Left ventricle myocardium inferior (tissue), 1 donor: ENCODE measurements around the gene PARP15. TPM values are rescaled to one million over a fixed set of nuclear protein-coding genes. Genes with fewer than 3 reads are reported as not detected.

Experiments used
- DNase-seq: peaks from one replicate; pipeline ENCODE4 v3.0.0-alpha.2; 2020
- H3K27ac ChIP-seq: fragments of 200-600 bp; replicated peaks from 2 replicates; pipeline ENCODE4 v1.8.0; 2021
- H3K27me3 ChIP-seq: fragments of 200-600 bp; 2 replicates; pipeline ENCODE4 v1.8.0; 2021; ENCODE audit warnings: low read depth
- H3K36me3 ChIP-seq: fragments of 200-600 bp; 2 replicates; pipeline ENCODE4 v1.8.0; 2021
- H3K4me1 ChIP-seq: fragments of 200-600 bp; 2 replicates; pipeline ENCODE4 v1.8.0; 2021
- H3K4me3 ChIP-seq: fragments of 200-600 bp; 2 replicates; pipeline ENCODE4 v1.8.0; 2021; ENCODE audit warnings: mild to moderate bottlenecking, moderate library complexity
- H3K9me3 ChIP-seq: fragments of 200-600 bp; replicated peaks from 2 replicates; pipeline ENCODE4 v1.8.0; 2021
- intact Hi-C: fragments of 100-400 bp; cut with micrococcal nuclease; formaldehyde crosslinking; loops from one replicate; pipeline ENCODE4 v1.11.0; 2022
- total RNA-seq: library from RNA; stranded (reverse); fragmentation: NEBNext Ultra II Directional; extraction: Animal tissue kit (Norgen Biotek cat#: 25700); gene quantifications from one replicate; pipeline ENCODE4 v1.2.1, GENCODE V29; 2021
- TF ChIP-seq, protein P1 (sequence below): fragments of 200-600 bp; IDR thresholded peaks from 2 replicates; pipeline ENCODE4 v1.8.0; 2021; ENCODE audit warnings: antibody characterized with exemption, mild to moderate bottlenecking, borderline replicate concordance
- donor health status: DM: no; HTN: yes; CAD: no; lungs with severe emphysema.

PARP15 gene
- total RNA-seq, 1 donor from 2014 or later = 0.80 TPM

DNA sequence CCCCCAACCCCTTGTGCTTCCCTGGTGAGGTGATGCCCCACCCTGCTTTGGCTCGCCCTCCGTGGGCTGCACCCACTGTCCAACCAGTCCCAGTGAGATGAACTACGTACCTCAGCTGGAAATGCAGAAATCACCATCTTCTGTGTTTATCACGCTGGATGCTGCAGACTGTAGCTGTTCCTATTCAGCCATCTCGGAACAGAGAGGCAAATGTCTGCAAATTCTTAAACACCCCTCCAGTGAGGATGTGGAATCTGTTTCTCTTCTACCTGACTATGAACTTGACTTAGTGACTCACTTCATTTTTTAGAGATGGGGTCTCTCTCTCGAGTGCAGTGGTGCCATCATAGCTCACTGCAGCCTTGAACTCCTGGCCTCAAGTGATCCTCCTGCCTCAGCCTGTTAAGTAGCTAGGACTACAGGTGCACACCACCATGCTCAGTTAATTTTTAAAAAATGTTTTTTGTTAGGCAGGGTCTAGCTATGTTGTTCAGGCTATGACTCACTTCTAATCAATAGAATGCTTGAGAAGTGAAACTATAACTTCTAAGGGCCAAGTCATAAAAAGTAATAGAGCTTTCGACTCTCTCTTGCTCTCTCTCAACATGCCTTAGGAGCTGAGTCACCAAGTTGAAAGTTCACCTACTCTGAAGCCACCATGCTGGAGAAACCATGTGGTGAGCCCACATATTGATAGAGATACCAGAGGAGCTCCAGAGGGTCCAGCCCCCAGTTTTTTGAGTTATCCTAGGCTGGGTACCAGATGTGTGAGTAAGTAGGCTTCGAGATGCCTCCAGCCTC, 91.7 kb downstream of the PARP15 start:
- TF ChIP-seq, protein P1, sequence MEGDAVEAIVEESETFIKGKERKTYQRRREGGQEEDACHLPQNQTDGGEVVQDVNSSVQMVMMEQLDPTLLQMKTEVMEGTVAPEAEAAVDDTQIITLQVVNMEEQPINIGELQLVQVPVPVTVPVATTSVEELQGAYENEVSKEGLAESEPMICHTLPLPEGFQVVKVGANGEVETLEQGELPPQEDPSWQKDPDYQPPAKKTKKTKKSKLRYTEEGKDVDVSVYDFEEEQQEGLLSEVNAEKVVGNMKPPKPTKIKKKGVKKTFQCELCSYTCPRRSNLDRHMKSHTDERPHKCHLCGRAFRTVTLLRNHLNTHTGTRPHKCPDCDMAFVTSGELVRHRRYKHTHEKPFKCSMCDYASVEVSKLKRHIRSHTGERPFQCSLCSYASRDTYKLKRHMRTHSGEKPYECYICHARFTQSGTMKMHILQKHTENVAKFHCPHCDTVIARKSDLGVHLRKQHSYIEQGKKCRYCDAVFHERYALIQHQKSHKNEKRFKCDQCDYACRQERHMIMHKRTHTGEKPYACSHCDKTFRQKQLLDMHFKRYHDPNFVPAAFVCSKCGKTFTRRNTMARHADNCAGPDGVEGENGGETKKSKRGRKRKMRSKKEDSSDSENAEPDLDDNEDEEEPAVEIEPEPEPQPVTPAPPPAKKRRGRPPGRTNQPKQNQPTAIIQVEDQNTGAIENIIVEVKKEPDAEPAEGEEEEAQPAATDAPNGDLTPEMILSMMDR = no peak
- no peaks in the 10 kb centered on the region for H3K36me3 ChIP-seq
- H3K4me3 ChIP-seq = no peak overlapping the region
- H3K27me3 ChIP-seq = peaks cover 10% of the 10 kb centered on the region
- no peak for DNase-seq
- no peaks in the 10 kb centered on the region for H3K9me3 ChIP-seq
- H3K27ac ChIP-seq = no peak overlapping the region
- intact Hi-C loops = no loop called here
- H3K4me1 ChIP-seq = no peaks in the 10 kb centered on the region

DNA sequence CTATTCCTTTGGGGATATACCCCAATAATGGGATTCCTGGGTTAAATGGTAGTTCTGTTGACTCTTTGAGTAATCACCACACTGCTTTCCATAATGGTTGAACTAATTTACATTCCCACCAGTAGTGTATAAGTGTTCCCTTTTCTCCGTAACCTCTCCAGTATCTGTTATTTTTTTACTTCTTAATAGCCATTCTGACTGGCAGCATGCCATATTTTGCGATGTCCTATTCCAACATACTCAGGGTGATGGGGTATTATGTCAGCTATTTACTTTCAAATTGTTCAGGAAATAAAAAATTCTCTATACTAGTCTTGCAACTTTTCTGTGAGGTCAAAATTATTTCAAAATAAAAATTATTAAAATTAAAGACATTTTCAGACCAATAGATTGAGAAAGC, 94.1 kb downstream of the PARP15 start:
- Histone ChIP-seq H3K36me3 (no peaks in the 10 kb centered on the region), H3K27me3 (peaks cover 10% of the 10 kb centered on the region), H3K4me3 (no peak overlapping the region), H3K9me3 (peaks cover 4% of the 10 kb centered on the region), H3K4me1 (no peaks in the 10 kb centered on the region), H3K27ac (no peak overlapping the region)
- no peak for DNase-seq
- TF ChIP-seq, protein P1 = no peak
- intact Hi-C loops = no loop called here

DNA sequence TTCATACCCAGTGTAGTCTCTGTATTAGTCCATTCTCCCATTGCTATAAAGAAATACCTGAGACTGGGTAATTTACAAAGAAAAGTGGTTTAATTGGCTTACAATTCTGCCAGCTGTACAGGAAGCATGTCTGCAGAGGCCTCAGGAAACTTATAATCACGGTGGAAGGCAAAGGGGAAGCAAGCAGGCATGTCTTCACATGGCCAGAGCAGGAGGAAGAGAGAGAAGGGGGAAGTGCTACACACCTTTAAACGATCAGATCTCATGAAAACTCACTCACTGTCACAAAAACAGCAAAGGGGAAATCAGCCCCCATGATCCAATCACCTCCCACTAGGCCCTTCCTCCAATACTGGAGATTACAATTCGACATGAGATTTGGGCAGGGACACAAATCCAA, 96.9 kb downstream of the PARP15 start:
- no peaks in the 10 kb centered on the region for H3K36me3 ChIP-seq
- H3K4me3 ChIP-seq = no peak overlapping the region
- intact Hi-C loops = no loop called here
- H3K27ac ChIP-seq = no peak overlapping the region
- DNase-seq = no peak
- H3K9me3 ChIP-seq = peaks cover 4% of the 10 kb centered on the region
- TF ChIP-seq, protein P1 = no peak
- no peaks in the 10 kb centered on the region for H3K27me3 ChIP-seq
- H3K4me1 ChIP-seq = peaks cover 9% of the 10 kb centered on the region

DNA sequence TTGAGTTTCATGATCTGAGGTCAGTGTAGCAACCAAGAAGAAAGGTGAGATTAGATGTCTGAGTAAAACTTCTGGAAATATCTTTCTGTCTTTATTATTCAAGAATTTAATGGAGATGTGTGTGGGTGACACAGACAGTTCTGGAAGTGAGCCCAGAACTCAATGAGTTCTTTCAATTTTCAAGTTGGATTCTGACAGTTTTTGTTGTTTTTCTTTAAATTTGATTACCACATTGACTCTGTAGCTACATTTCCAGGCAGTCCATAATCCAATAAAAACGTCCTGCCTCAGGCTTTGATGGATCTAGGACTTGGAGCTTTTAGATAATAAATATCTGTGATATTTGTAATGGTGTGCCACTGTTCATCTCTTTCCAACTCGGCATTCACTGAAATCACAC, 99.3 kb downstream of the PARP15 start:
- intact Hi-C loops = loop anchor here (5.0 kb wide), 2 partner anchors 114 to 284 kb away; partner anchors contain the start of genes DTX3L and PARP9
- Histone ChIP-seq H3K4me3 (no peak overlapping the region), H3K27me3 (no peaks in the 10 kb centered on the region), H3K27ac (no peak overlapping the region), H3K9me3 (peaks cover 4% of the 10 kb centered on the region), H3K36me3 (no peaks in the 10 kb centered on the region), H3K4me1 (peaks cover 32% of the 10 kb centered on the region)
- DNase-seq = no peak
- TF ChIP-seq, protein P1 = no peak

DNA sequence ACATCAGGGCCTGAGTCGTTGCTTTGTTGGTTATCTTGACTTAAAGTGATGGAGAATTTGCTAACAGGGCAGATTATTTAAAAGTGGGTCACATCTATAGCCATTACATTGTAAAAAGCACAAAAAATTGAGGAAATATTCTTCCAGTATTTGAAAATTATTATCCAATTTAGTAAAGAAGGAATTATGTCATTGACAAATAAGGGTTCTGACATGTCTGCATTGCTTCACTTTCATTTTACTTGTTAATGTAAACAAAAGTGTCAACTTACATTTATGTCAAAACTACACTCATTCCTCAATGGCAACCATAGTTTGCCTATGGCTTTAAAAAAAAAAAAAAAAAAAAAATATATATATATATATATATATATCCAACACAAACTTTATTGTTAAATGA, 99.8 kb downstream of the PARP15 start:
- Histone ChIP-seq H3K9me3 (peaks cover 4% of the 10 kb centered on the region), H3K36me3 (no peaks in the 10 kb centered on the region), H3K4me3 (no peak overlapping the region), H3K4me1 (peaks cover 36% of the 10 kb centered on the region), H3K27ac (no peak overlapping the region), H3K27me3 (no peaks in the 10 kb centered on the region)
- DNase-seq = no peak
- intact Hi-C loops = loop anchor here (5.0 kb wide), 2 partner anchors 115 to 285 kb away; partner anchors contain the start of genes DTX3L and PARP9
- TF ChIP-seq, protein P1 = no peak
